ENCODE results near the gene EDC4. TPM values are rescaled to one million over a fixed set of nuclear protein-coding genes. Genes with fewer than 3 reads are reported as not detected.

Gene EDC4
- total and polyA plus RNA-seq, 8 donors, result 22.0 to 141 (median 42.0) TPM

- intact Hi-C loops (cut with DNase I; ENCODE audit: low total_unique reads), result no loop called here
- no peak overlapping the region for H3K27ac ChIP-seq
- no peak for DNase-seq
- H3K9me3 ChIP-seq, result no peaks in the 10 kb centered on the region
- WGBS, 5 donors, result 83 to 98% (median 95%) methylated on average over 5 of the region's 5 CpGs
- H3K27me3 ChIP-seq, result no peaks in the 10 kb centered on the region
- H3K36me3 ChIP-seq, result peaks cover 30 to 58% (median 50%) of the 10 kb centered on the region in 4 donors
- no peak for TF ChIP-seq POLR2A (IDR thresholded peaks at IDR 0.05)
- no peak for TF ChIP-seq EP300 (IDR thresholded peaks at IDR 0.05)
- TF ChIP-seq POLR2AphosphoS5 (IDR thresholded peaks at IDR 0.05), result no peak
- no peak for TF ChIP-seq CTCF (IDR thresholded peaks at IDR 0.05)
- no peak overlapping the region for H3K4me3 ChIP-seq
- peaks cover 12 to 27% (median 15%) of the 10 kb centered on the region in 4 donors for H3K4me1 ChIP-seq
These were observed 13.5 kb downstream of the EDC4 start for GRCh38 chr16:67886387-67886786.

- TF ChIP-seq POLR2A (IDR thresholded peaks at IDR 0.05), result no peak
- no peak for TF ChIP-seq CTCF (IDR thresholded peaks at IDR 0.05)
- TF ChIP-seq EP300 (IDR thresholded peaks at IDR 0.05), result no peak
- Histone ChIP-seq H3K9me3 (no peaks in the 10 kb centered on the region), H3K36me3 (peaks cover 11 to 39% (median 31%) of the 10 kb centered on the region in 4 donors), H3K4me3 (no peak overlapping the region), H3K27ac (no peak overlapping the region), H3K4me1 (peaks cover 12 to 28% (median 20%) of the 10 kb centered on the region in 4 donors), H3K27me3 (no peaks in the 10 kb centered on the region)
- WGBS, 5 donors, result 83 to 91% (median 84%) methylated on average over 3 of the region's 3 CpGs
- intact Hi-C loops (cut with DNase I; ENCODE audit: low total_unique reads), result no loop called here
- DNase-seq, result no peak
These were observed 15.5 kb downstream of the EDC4 start for GRCh38 chr16:67888331-67888730.

- Histone ChIP-seq H3K4me3 (peak overlapping the region; percentile 73 to 99 (median 79)), H3K27ac (peak overlapping the region in 4 of 5 donors; percentile 94 to 99 (median 94)), H3K9me3 (no peaks in the 10 kb centered on the region), H3K27me3 (no peaks in the 10 kb centered on the region), H3K4me1 (peaks cover 20 to 48% (median 41%) of the 10 kb centered on the region in 4 donors), H3K36me3 (no peaks in the 10 kb centered on the region)
- intact Hi-C loops (cut with DNase I; ENCODE audit: low total_unique reads), result no loop called here
- WGBS, 5 donors, result 50 to 71% (median 66%) methylated on average over 5 of the region's 5 CpGs
- DNase-seq, result no peak
- TF ChIP-seq CTCF (IDR thresholded peaks at IDR 0.05) (no peak), POLR2A (IDR thresholded peaks at IDR 0.05) (no peak), EP300 (IDR thresholded peaks at IDR 0.05) (no peak)
These were observed 19.5 kb downstream of the EDC4 start for GRCh38 chr16:67892375-67892774.

GRCh38 chr16:67892899-67893742 lies 20.3 kb downstream of the EDC4 start, which contains the start of gene PSKH1:
Gene PSKH1 (plus strand): TSS chr16:67893254. CDS start chr16:67908750, 15,496 bp downstream.
- peak within 1 kb of the TSS; percentile 94 to 99 (median 95) for H3K27ac ChIP-seq
- peak; percentile 98 to 99 for DNase-seq
- peak within 1 kb of the TSS; percentile 73 to 99 (median 79) for H3K4me3 ChIP-seq
- WGBS, 5 donors, result 0 to 1% (median 1%) methylated on average over 21 to 90 of the region's 90 CpGs
- TF ChIP-seq POLR2A (IDR thresholded peaks at IDR 0.05), result no peak
- TF ChIP-seq POLR2AphosphoS5 (IDR thresholded peaks at IDR 0.05), result peak in 2 of 3 donors; percentile 67 to 75
- TF ChIP-seq CTCF (IDR thresholded peaks at IDR 0.05), result no peak
- peaks cover 20 to 55% (median 48%) of the 10 kb centered on the region in 4 donors for H3K4me1 ChIP-seq
- no peaks in the 10 kb centered on the region for H3K36me3 ChIP-seq
- intact Hi-C loops (cut with DNase I; ENCODE audit: low total_unique reads), result no loop called here
- no peaks in the 10 kb centered on the region for H3K9me3 ChIP-seq
- no peaks in the 10 kb centered on the region for H3K27me3 ChIP-seq

Data from stomach (tissue), 9 donors.